Gastrocnemius medialis (tissue), 4 donors: Measurements from ENCODE around the gene DDOST. TPM values are rescaled to one million over a fixed set of nuclear protein-coding genes. Genes with fewer than 3 reads are reported as not detected.

ENCODE experiments used
- ATAC-seq, 2 donors: fragments of 150-250 bp; one replicate each; pipeline ENCODE4 v1.9.1; 2016
- DNase-seq, 2 donors: peaks; one replicate each; pipeline ENCODE4 v3.0.0-alpha.2; 2019
- H3K27ac ChIP-seq, 4 donors: fragments of 200-600 bp; sonication (generic); 1 replicate in 1 of 4; 2 replicates in 3 of 4; pipeline ENCODE4 v1.5.1; 2016 to 2018; ENCODE audit warnings: mild to moderate bottlenecking in 2 of 4, moderate library complexity in 1 of 4
- H3K27me3 ChIP-seq, 3 donors: fragments of 200-600 bp; sonication (generic) in 2 of 3; 1 replicate in 1 of 3; 2 replicates in 2 of 3; pipeline versions ENCODE4 v1.5.1 to v1.6.0; 2016 to 2019; ENCODE audit warnings: mild to moderate bottlenecking in 1 of 3, moderate library complexity in 1 of 3
- H3K36me3 ChIP-seq, 2 donors: fragments of 200-600 bp; sonication (generic) in 1 of 2; one replicate each; pipeline ENCODE4 v1.5.1; 2017 to 2018
- H3K4me1 ChIP-seq, 2 donors: fragments of 200-600 bp; sonication (generic) in 1 of 2; one replicate each; pipeline ENCODE4 v1.5.1; 2016 to 2017; ENCODE audit warnings: mild to moderate bottlenecking in 2 of 2
- H3K4me3 ChIP-seq, 4 donors: fragments of 200-600 bp; sonication (generic) in 3 of 4; 1 replicate in 1 of 4; 2 replicates in 3 of 4; pipeline ENCODE4 v1.5.1; 2016 to 2019; ENCODE audit warnings: mild to moderate bottlenecking in 2 of 4
- H3K9me3 ChIP-seq, 3 donors: fragments of 200-600 bp; sonication (generic) in 2 of 3; 1 replicate in 1 of 3; 2 replicates in 2 of 3; pipeline ENCODE4 v1.5.1; 2016 to 2019
- CTCF ChIP-seq, 5 experiments: fragments of 450-650 bp in 3 of 5; fragments of 200-600 bp in 2 of 5; sonication (generic) in 2 of 5; IDR thresholded peaks in 4 of 5; conservative IDR thresholded peaks in 1 of 5; 1 replicate in 4 of 5; 2 replicates in 1 of 5; pipeline ENCODE4 v1.5.1; 2016 to 2019; ENCODE audit warnings: antibody characterized with exemption in 5 of 5, mild to moderate bottlenecking in 3 of 5, moderate library complexity in 3 of 5
- POLR2A ChIP-seq, 2 donors: fragments of 450-650 bp; IDR thresholded peaks; one replicate each; pipeline ENCODE4 v1.6.1; 2017; ENCODE audit warnings: antibody characterized with exemption in 2 of 2, mild to moderate bottlenecking in 2 of 2, moderate library complexity in 2 of 2
- in situ Hi-C, 4 donors: fragments of 200-750 bp; cut with MboI; loops; one replicate each; pipeline versions ENCODE4 v1.15.0 to v1.8.0; 2017; ENCODE audit warnings: low sequenced_read_pairs in 4 of 4
- intact Hi-C: fragments of 100-400 bp; cut with DNase I; formaldehyde crosslinking; loops from one replicate; pipeline ENCODE4 v1.15.1; 2023; ENCODE audit warnings: low total_unique reads
- total RNA-seq, 4 donors: library from RNA; depleted of rRNA; stranded (reverse); fragments of >200 nt; gene quantifications; one replicate each; pipeline versions ENCODE4 v1.1.0 to v1.2.3, GENCODE V29; 2016

Gene DDOST
- total RNA-seq, 4 donors from 2014 or later = 63.0 to 110 (median 99.8) TPM

- intact Hi-C loops = no loop called here
- no peak for ATAC-seq
- no peak for DNase-seq
- no peaks in the 10 kb centered on the region for H3K4me1 ChIP-seq
- TF ChIP-seq CTCF (IDR thresholded peaks at IDR 0.05 in 4 of 5, conservative IDR thresholded peaks at IDR 0.05 in 1 of 5) = no peak
- no peak for TF ChIP-seq POLR2A (IDR thresholded peaks at IDR 0.05)
- no peak overlapping the region for H3K27ac ChIP-seq
- H3K9me3 ChIP-seq = no peaks in the 10 kb centered on the region
- in situ Hi-C loops = loop anchor here in 1 of 4 donors (25.0 kb wide), 1 partner anchor 654 kb away; no protein-coding TSS in a partner anchor
- H3K4me3 ChIP-seq = no peak overlapping the region
- H3K27me3 ChIP-seq = no peaks in the 10 kb centered on the region
- no peaks in the 10 kb centered on the region for H3K36me3 ChIP-seq
Observed at GRCh38 chr1:20708057-20708456, 46.9 kb upstream of the DDOST start.

- no peak for TF ChIP-seq CTCF (IDR thresholded peaks at IDR 0.05 in 4 of 5, conservative IDR thresholded peaks at IDR 0.05 in 1 of 5)
- no peak for TF ChIP-seq POLR2A (IDR thresholded peaks at IDR 0.05)
- intact Hi-C loops (no loop called here), in situ Hi-C loops (loop anchor here in 1 of 4 donors (25.0 kb wide), 1 partner anchor 655 kb away; no protein-coding TSS in a partner anchor)
- no peak for DNase-seq
- Histone ChIP-seq H3K36me3 (no peaks in the 10 kb centered on the region), H3K27me3 (no peaks in the 10 kb centered on the region), H3K27ac (no peak overlapping the region), H3K4me1 (no peaks in the 10 kb centered on the region), H3K4me3 (no peak overlapping the region), H3K9me3 (no peaks in the 10 kb centered on the region)
- ATAC-seq = no peak
Observed at GRCh38 chr1:20706841-20707240, 45.7 kb upstream of the DDOST start.

GRCh38 chr1:20705203-20705755 lies 44.1 kb upstream of the DDOST start:
- peaks cover under 1% of the 10 kb centered on the region in 2 donors for H3K4me1 ChIP-seq
- in situ Hi-C loops (loop anchor here in 1 of 4 donors (25.0 kb wide), 1 partner anchor 657 kb away; no protein-coding TSS in a partner anchor), intact Hi-C loops (no loop called here)
- no peaks in the 10 kb centered on the region for H3K27me3 ChIP-seq
- no peak overlapping the region for H3K4me3 ChIP-seq
- DNase-seq (no peak), ATAC-seq (no peak)
- no peak for TF ChIP-seq POLR2A (IDR thresholded peaks at IDR 0.05)
- TF ChIP-seq CTCF (IDR thresholded peaks at IDR 0.05 in 4 of 5, conservative IDR thresholded peaks at IDR 0.05 in 1 of 5) = no peak
- no peaks in the 10 kb centered on the region for H3K36me3 ChIP-seq
- no peak overlapping the region for H3K27ac ChIP-seq
- no peaks in the 10 kb centered on the region for H3K9me3 ChIP-seq

GRCh38 chr1:20704390-20705202 lies 43.4 kb upstream of the DDOST start:
- no peak for TF ChIP-seq CTCF (IDR thresholded peaks at IDR 0.05 in 4 of 5, conservative IDR thresholded peaks at IDR 0.05 in 1 of 5)
- intact Hi-C loops = no loop called here
- DNase-seq = no peak
- no peak for ATAC-seq
- no peak overlapping the region for H3K27ac ChIP-seq
- H3K27me3 ChIP-seq = no peaks in the 10 kb centered on the region
- no peak overlapping the region for H3K4me3 ChIP-seq
- in situ Hi-C loops = loop anchor here in 1 of 4 donors (25.0 kb wide), 1 partner anchor 658 kb away; no protein-coding TSS in a partner anchor
- H3K9me3 ChIP-seq = no peaks in the 10 kb centered on the region
- peaks cover 6% of the 10 kb centered on the region in 2 donors for H3K4me1 ChIP-seq
- H3K36me3 ChIP-seq = no peaks in the 10 kb centered on the region
